Body of pancreas (tissue), 4 donors: ENCODE data around the gene GGT1. TPM values are rescaled to one million over a fixed set of nuclear protein-coding genes. Genes with fewer than 3 reads are reported as not detected.
"Not testable (repeated sequence)": the region's sequence is repeated elsewhere in the genome, so short reads cannot be mapped to it uniquely, and the experiment has no call there.

Experiments
- ATAC-seq: fragments of 150-250 bp; one replicate; pipeline ENCODE4 v1.9.1; 2016
- DNase-seq, 4 donors: peaks; one replicate each; pipeline ENCODE4 v3.0.0-alpha.2; 2019
- H3K27ac ChIP-seq, 4 donors: fragments of 200-600 bp; sonication (generic); 1 replicate in 3 of 4; 2 replicates in 1 of 4; pipeline versions ENCODE4 v1.5.1 to v1.6.1; 2016 to 2019; ENCODE audit warnings: mild to moderate bottlenecking in 1 of 4, mixed read lengths in 1 of 4, moderate library complexity in 1 of 4
- H3K27me3 ChIP-seq, 2 donors: fragments of 200-600 bp; sonication (generic); one replicate each; pipeline ENCODE4 v1.6.0; 2016; ENCODE audit warnings: mild to moderate bottlenecking in 1 of 2
- H3K36me3 ChIP-seq, 2 donors: fragments of 200-600 bp; sonication (generic); replicated peaks in 1 of 2; 2 replicates each; pipeline ENCODE4 v1.5.1; 2016; ENCODE audit warnings: low read depth in 2 of 2; ENCODE audit not compliant: insufficient read depth in 1 of 2
- H3K4me1 ChIP-seq: fragments of 200-600 bp; sonication (generic); one replicate; pipeline ENCODE4 v1.6.0; 2016
- H3K4me3 ChIP-seq, 2 donors: fragments of 200-600 bp; sonication (generic); 1 replicate in 1 of 2; 2 replicates in 1 of 2; pipeline ENCODE4 v1.5.1; 2016 to 2019
- H3K9me3 ChIP-seq, 3 donors: fragments of 200-600 bp; sonication (generic); 1 replicate in 2 of 3; 2 replicates in 1 of 3; pipeline ENCODE4 v1.5.1; 2016
- POLR2A ChIP-seq, 3 donors: fragments of 450-650 bp; IDR thresholded peaks; one replicate each; pipeline ENCODE4 v1.6.1; 2016; ENCODE audit warnings: antibody characterized with exemption in 3 of 3, mild to moderate bottlenecking in 2 of 3
- WGBS, 2 donors: methylation state at CpG; one replicate each; pipeline ENCODE4 v1.1.5; 2017; 5-methylcytosine and 5-hydroxymethylcytosine counted together
- intact Hi-C: fragments of 100-400 bp; cut with DNase I; formaldehyde crosslinking; loops from one replicate; pipeline ENCODE4 v1.15.1; 2023
- total RNA-seq, 2 donors: library from RNA; depleted of rRNA; stranded (reverse); fragments of >200 nt; gene quantifications; one replicate each; pipeline ENCODE4 v1.1.0, GENCODE V29; 2016
- TF ChIP-seq, protein P1 (sequence below), 7 experiments: fragments of 450-650 bp in 4 of 7; fragments of 200-600 bp in 3 of 7; sonication (generic) in 3 of 7; IDR thresholded peaks; one replicate each; pipeline ENCODE4 v1.5.1; 2016 to 2019; ENCODE audit warnings: antibody characterized with exemption in 7 of 7

The GGT1 gene
- total RNA-seq, 2 donors from 2014 or later: 45.4 to 58.7 TPM

GRCh38 chr22:24595863-24596262 is 7.1 kb upstream of the GGT1 start:
- no peaks in the 10 kb centered on the region for H3K27me3 ChIP-seq
- no peaks in the 10 kb centered on the region for H3K9me3 ChIP-seq
- no peak overlapping the region for H3K27ac ChIP-seq
- intact Hi-C loops: no loop called here
- TF ChIP-seq, protein P1, sequence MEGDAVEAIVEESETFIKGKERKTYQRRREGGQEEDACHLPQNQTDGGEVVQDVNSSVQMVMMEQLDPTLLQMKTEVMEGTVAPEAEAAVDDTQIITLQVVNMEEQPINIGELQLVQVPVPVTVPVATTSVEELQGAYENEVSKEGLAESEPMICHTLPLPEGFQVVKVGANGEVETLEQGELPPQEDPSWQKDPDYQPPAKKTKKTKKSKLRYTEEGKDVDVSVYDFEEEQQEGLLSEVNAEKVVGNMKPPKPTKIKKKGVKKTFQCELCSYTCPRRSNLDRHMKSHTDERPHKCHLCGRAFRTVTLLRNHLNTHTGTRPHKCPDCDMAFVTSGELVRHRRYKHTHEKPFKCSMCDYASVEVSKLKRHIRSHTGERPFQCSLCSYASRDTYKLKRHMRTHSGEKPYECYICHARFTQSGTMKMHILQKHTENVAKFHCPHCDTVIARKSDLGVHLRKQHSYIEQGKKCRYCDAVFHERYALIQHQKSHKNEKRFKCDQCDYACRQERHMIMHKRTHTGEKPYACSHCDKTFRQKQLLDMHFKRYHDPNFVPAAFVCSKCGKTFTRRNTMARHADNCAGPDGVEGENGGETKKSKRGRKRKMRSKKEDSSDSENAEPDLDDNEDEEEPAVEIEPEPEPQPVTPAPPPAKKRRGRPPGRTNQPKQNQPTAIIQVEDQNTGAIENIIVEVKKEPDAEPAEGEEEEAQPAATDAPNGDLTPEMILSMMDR (IDR thresholded peaks at IDR 0.05): no peak
- 85 to 87% methylated on average over 4 of the region's 4 CpGs for WGBS, 2 donors
- ATAC-seq: no peak
- DNase-seq: no peak
- no peaks in the 10 kb centered on the region for H3K36me3 ChIP-seq
- H3K4me3 ChIP-seq: no peak overlapping the region
- H3K4me1 ChIP-seq: peaks cover 50% of the 10 kb centered on the region

GRCh38 chr22:24597076-24597475 is 5.9 kb upstream of the GGT1 start:
- intact Hi-C loops, DNase-seq, H3K27me3 ChIP-seq, H3K27ac ChIP-seq, ATAC-seq, H3K4me3 ChIP-seq, H3K9me3 ChIP-seq, H3K36me3 ChIP-seq: not testable (repeated sequence)
- 80 to 85% methylated on average over 9 of the region's 9 CpGs for WGBS, 2 donors
- peaks cover 60% of the 10 kb centered on the region for H3K4me1 ChIP-seq

GRCh38 chr22:24599514-24599913 is 3.5 kb upstream of the GGT1 start:
- Histone ChIP-seq H3K4me3 (no peak overlapping the region), H3K27me3 (no peaks in the 10 kb centered on the region), H3K36me3 (no peaks in the 10 kb centered on the region), H3K27ac (peak overlapping the region in 3 of 4 donors; percentile 30 to 79 (median 78)), H3K4me1 (peaks cover 56% of the 10 kb centered on the region), H3K9me3 (no peaks in the 10 kb centered on the region)
- ATAC-seq: no peak
- 67 to 74% methylated on average over 5 to 8 of the region's 8 CpGs for WGBS, 2 donors
- TF ChIP-seq POLR2A (IDR thresholded peaks at IDR 0.05): no peak
- TF ChIP-seq, protein P1 (IDR thresholded peaks at IDR 0.05): no peak
- no peak for DNase-seq
- intact Hi-C loops: no loop called here

GRCh38 chr22:24599958-24600715 is 2.9 kb upstream of the GGT1 start:
- Histone ChIP-seq H3K27ac (peak overlapping the region in 3 of 4 donors; percentile 78 to 79 (median 78)), H3K4me1 (peaks cover 50% of the 10 kb centered on the region)
- H3K27me3 ChIP-seq, intact Hi-C loops, DNase-seq, H3K4me3 ChIP-seq, ATAC-seq, H3K36me3 ChIP-seq, H3K9me3 ChIP-seq: not testable (repeated sequence)
- WGBS, 2 donors: 80 to 88% methylated on average over 1 to 3 of the region's 3 CpGs

DNA sequence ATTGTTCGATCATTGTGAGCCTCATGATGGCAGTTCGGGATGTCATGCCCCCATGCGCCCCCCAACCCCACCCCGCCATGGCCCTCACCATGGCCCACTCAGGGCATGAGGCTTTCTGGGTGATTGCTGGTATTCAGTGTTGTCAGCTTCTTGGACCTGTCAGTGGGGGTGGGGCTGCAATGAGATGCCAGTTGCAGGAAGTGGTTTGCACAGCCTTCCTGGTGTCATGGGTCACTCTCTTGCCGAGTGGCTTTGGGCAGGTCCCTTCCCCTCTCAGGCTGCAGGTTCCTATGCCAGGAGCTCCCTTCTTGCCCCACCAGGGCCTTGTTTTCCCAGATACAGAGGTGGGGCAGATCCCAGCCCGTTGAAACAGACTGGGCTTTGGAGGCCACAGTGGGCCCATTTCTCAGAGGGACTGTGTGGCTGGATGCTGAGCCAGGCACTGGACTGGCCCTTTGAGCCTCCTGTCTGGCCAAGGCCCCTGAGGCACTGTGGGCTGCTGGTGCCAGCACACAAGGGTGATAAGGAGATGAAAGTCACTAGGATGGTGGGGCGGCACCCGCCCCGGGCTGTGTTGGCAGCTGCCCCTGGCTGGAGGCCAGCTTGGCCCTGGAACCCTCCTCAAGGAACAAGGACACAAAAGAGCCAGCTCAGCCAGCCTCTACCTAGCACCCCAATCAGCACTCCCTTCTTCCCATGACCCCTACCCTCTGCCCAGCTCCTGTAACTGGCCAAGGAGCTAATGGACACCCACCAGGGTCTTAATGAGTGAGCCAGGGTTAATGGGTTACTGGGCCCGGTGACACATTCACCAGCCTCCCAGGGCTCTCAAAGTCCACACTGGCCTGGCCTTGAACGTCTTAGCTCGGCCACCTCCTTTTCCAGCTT is 1.5 kb upstream of the GGT1 start:
- no peaks in the 10 kb centered on the region for H3K36me3 ChIP-seq
- TF ChIP-seq POLR2A (IDR thresholded peaks at IDR 0.05): peak in 2 of 3 donors; percentile 18 to 26
- TF ChIP-seq, protein P1 (IDR thresholded peaks at IDR 0.05): no peak
- peak; percentile 92 to 95 (median 94) for DNase-seq
- H3K27ac ChIP-seq: peak overlapping the region; percentile 25 to 79 (median 78)
- peak; percentile 84 for ATAC-seq
- H3K9me3 ChIP-seq: no peaks in the 10 kb centered on the region
- 26 to 67% methylated on average over 1 to 10 of the region's 12 CpGs for WGBS, 2 donors
- peaks cover 47% of the 10 kb centered on the region for H3K4me1 ChIP-seq
- intact Hi-C loops: no loop called here
- H3K4me3 ChIP-seq: no peak overlapping the region
- H3K27me3 ChIP-seq: no peaks in the 10 kb centered on the region

DNA sequence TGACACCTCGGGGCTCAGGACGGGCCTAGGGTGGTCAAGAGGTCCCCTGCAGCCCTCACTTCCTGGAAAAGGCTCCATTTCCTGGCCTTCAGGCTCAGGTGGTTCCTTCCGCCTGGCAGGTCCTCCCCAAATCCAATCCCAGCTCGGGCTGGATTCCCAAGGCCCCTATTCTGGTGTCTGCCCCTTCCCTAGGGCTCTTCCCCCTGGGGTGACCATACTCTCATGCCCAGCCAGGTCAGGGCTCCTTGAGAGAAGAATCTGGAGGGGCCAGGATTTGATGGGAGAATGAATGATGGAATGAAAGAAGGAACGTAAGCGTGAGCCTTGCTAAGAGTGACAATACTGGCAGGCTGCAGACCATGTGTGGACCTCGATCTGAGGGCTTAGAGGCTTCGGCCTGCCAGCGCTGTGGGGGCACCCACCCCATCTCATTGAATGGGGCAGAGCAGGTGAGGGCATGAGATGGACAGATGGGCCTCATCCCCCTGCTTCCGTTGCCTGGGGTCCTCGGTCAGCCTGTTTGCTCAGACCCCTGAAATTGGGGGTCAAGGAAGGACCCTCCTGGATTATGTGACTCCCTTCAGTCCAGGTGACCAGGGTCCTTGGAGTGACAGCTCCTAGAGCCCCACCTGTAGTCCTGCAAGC is 766 bp upstream of the GGT1 start:
- H3K4me1 ChIP-seq: peaks cover 47% of the 10 kb centered on the region
- H3K27ac ChIP-seq: peak overlapping the region; percentile 25 to 79 (median 78)
- not testable (repeated sequence) for DNase-seq

More for the DNA sequence above, 766 bp upstream of the GGT1 start:
- 51 to 62% methylated on average over 7 to 11 of the region's 11 CpGs for WGBS, 2 donors
- H3K27me3 ChIP-seq, intact Hi-C loops, H3K4me3 ChIP-seq, H3K9me3 ChIP-seq, H3K36me3 ChIP-seq: not testable (repeated sequence)
- ATAC-seq: peak; percentile 1
